Measurements from ENCODE around the gene PGPEP1.

PGPEP1 gene

GRCh38 chr19:18340190-18340989 is at the start of gene PGPEP1:
TSS of gene PGPEP1 (plus strand) at chr19:18340598. CDS start at chr19:18340682, 84 bp downstream.
- DNase-seq (ENCODE audit: low read depth): no peak

GRCh38 chr19:18291019-18291524 is 49.3 kb upstream of the PGPEP1 start:
- no peak for DNase-seq (ENCODE audit: low read depth)

- no peak for DNase-seq (ENCODE audit: low read depth)
Observed at GRCh38 chr19:18291590-18292461, 48.6 kb upstream of the PGPEP1 start.

GRCh38 chr19:18292462-18292809 is 48.0 kb upstream of the PGPEP1 start:
- DNase-seq (ENCODE audit: low read depth): no peak

- DNase-seq (ENCODE audit: low read depth): no peak
Observed at GRCh38 chr19:18292810-18293641, 47.4 kb upstream of the PGPEP1 start.

GRCh38 chr19:18293642-18294466 is 46.5 kb upstream of the PGPEP1 start:
- no peak for DNase-seq (ENCODE audit: low read depth)

- no peak for DNase-seq (ENCODE audit: low read depth)
Observed at GRCh38 chr19:18294467-18294864, 45.9 kb upstream of the PGPEP1 start.

- DNase-seq (ENCODE audit: low read depth): no peak
Observed at GRCh38 chr19:18295034-18295451, 45.4 kb upstream of the PGPEP1 start.

GRCh38 chr19:18297308-18297707 is 43.1 kb upstream of the PGPEP1 start:
- no peak for DNase-seq (ENCODE audit: low read depth)

GRCh38 chr19:18298601-18299000 is 41.8 kb upstream of the PGPEP1 start:
- DNase-seq (ENCODE audit: low read depth): no peak

GRCh38 chr19:18299654-18300053 is 40.7 kb upstream of the PGPEP1 start:
- no peak for DNase-seq (ENCODE audit: low read depth)

- no peak for DNase-seq (ENCODE audit: low read depth)
Observed at GRCh38 chr19:18300930-18301717, 39.3 kb upstream of the PGPEP1 start.

- no peak for DNase-seq (ENCODE audit: low read depth)
Observed at GRCh38 chr19:18301718-18302111, 38.7 kb upstream of the PGPEP1 start.

- no peak for DNase-seq (ENCODE audit: low read depth)
Observed at GRCh38 chr19:18304208-18304457, 36.3 kb upstream of the PGPEP1 start.

GRCh38 chr19:18304458-18305310 is 35.7 kb upstream of the PGPEP1 start:
- DNase-seq (ENCODE audit: low read depth): no peak

GRCh38 chr19:18306209-18306887 is 34.0 kb upstream of the PGPEP1 start:
- DNase-seq (ENCODE audit: low read depth): no peak

- no peak for DNase-seq (ENCODE audit: low read depth)
Observed at GRCh38 chr19:18306888-18307260, 33.5 kb upstream of the PGPEP1 start.

GRCh38 chr19:18307271-18307681 is 33.1 kb upstream of the PGPEP1 start:
- DNase-seq (ENCODE audit: low read depth): no peak
